ENCODE measurements around the gene PPFIA1. TPM values are rescaled to one million over a fixed set of nuclear protein-coding genes. Genes with fewer than 3 reads are reported as not detected.

The PPFIA1 gene
- total RNA-seq, 1 experiment from 2014 or later, result 75.1 TPM

- Mint-ChIP-seq H3K27me3 (ENCODE audit: low read depth) (no peaks in the 10 kb centered on the region), H3K9me3 (no peaks in the 10 kb centered on the region), H3K4me1 (no peaks in the 10 kb centered on the region), H3K27ac (peak overlapping the region; percentile 74; the same call in 1 of the 2 replicates), H3K36me3 (peaks cover 85% of the 10 kb centered on the region), H3K4me3 (no peak overlapping the region)
- CTCF ChIA-PET, result interaction anchor here (0.8 to 1.1 kb wide), 3 partner anchors 12 to 20 kb away, joined by 3 to 4 read pairs (median 4); no protein-coding TSS in a partner anchor
- DNase-seq (ENCODE audit: low spot score) (no peak), ATAC-seq (no peak)
- POLR2A ChIA-PET, result interaction anchor here (0.6 kb wide), 1 partner anchor 10 kb away, joined by 3 read pairs; no protein-coding TSS in a partner anchor
- TF ChIP-seq ZNF425 (CRISPR knock-in tag; conservative IDR thresholded peaks at IDR 0.05) (no peak), NR2C2 (CRISPR knock-in tag; IDR thresholded peaks at IDR 0.05) (no peak)
Observed at GRCh38 chr11:70331901-70332300, 61.4 kb downstream of the PPFIA1 start.

- ChIA-PET CTCF (interaction anchor here (1.1 kb wide), 1 partner anchor 11 kb away, joined by 3 read pairs; no protein-coding TSS in a partner anchor), POLR2A (no interaction called here)
- Mint-ChIP-seq H3K4me1 (no peaks in the 10 kb centered on the region), H3K9me3 (no peaks in the 10 kb centered on the region), H3K27ac (no peak overlapping the region), H3K27me3 (ENCODE audit: low read depth) (no peaks in the 10 kb centered on the region), H3K4me3 (no peak overlapping the region), H3K36me3 (peaks cover 84% of the 10 kb centered on the region)
- no peak for DNase-seq (ENCODE audit: low spot score)
- TF ChIP-seq ZNF219 (CRISPR knock-in tag; IDR thresholded peaks at IDR 0.05; ENCODE audit: borderline replicate concordance), result no peak
- TF ChIP-seq RORB (CRISPR knock-in tag; IDR thresholded peaks at IDR 0.05), result no peak
- no peak for TF ChIP-seq ZNF396 (CRISPR knock-in tag; IDR thresholded peaks at IDR 0.05; ENCODE audit: borderline replicate concordance)
- no peak for TF ChIP-seq JAZF1 (CRISPR knock-in tag; IDR thresholded peaks at IDR 0.05)
- TF ChIP-seq ZNF425 (CRISPR knock-in tag; conservative IDR thresholded peaks at IDR 0.05), result no peak
- ATAC-seq, result no peak
Observed at GRCh38 chr11:70332567-70332966, 62.1 kb downstream of the PPFIA1 start.

- Mint-ChIP-seq H3K4me3 (no peak overlapping the region), H3K9me3 (no peaks in the 10 kb centered on the region), H3K36me3 (peaks cover 85% of the 10 kb centered on the region), H3K27me3 (ENCODE audit: low read depth) (no peaks in the 10 kb centered on the region), H3K4me1 (no peaks in the 10 kb centered on the region), H3K27ac (peak overlapping the region; percentile 19; the same call in 1 of the 2 replicates)
- ChIA-PET POLR2A (no interaction called here), CTCF (no interaction called here)
- ATAC-seq, result no peak
- DNase-seq (ENCODE audit: low spot score), result no peak
- TF ChIP-seq PRDM15 (CRISPR knock-in tag; IDR thresholded peaks at IDR 0.05), result no peak
- TF ChIP-seq HMGXB4 (CRISPR knock-in tag; IDR thresholded peaks at IDR 0.05), result no peak
- no peak for TF ChIP-seq CREB1 (CRISPR knock-in tag; IDR thresholded peaks at IDR 0.05)
- TF ChIP-seq ATF2 (CRISPR knock-in tag; IDR thresholded peaks at IDR 0.05; ENCODE audit: borderline replicate concordance, low read depth), result no peak
- TF ChIP-seq CTCF (IDR thresholded peaks at IDR 0.05), result no peak
- TF ChIP-seq SOX15 (CRISPR knock-in tag; IDR thresholded peaks at IDR 0.05), result no peak
- TF ChIP-seq NFATC4 (CRISPR knock-in tag; IDR thresholded peaks at IDR 0.05), result no peak
- no peak for TF ChIP-seq CBFB (CRISPR knock-in tag; IDR thresholded peaks at IDR 0.05; ENCODE audit: low read depth)
- TF ChIP-seq USF2 (CRISPR knock-in tag; IDR thresholded peaks at IDR 0.05), result no peak
- no peak for TF ChIP-seq ETV6 (CRISPR knock-in tag; IDR thresholded peaks at IDR 0.05)
- no peak for TF ChIP-seq ZNF416 (CRISPR knock-in tag; IDR thresholded peaks at IDR 0.05)
- no peak for TF ChIP-seq NR1H2 (CRISPR knock-in tag; IDR thresholded peaks at IDR 0.05)
- no peak for TF ChIP-seq NFE2L1 (CRISPR knock-in tag; IDR thresholded peaks at IDR 0.05)
Observed at GRCh38 chr11:70333261-70333660, 62.8 kb downstream of the PPFIA1 start.

All from WTC11 (cell line).